ENCODE data around the gene PPP1R3F.

DNA sequence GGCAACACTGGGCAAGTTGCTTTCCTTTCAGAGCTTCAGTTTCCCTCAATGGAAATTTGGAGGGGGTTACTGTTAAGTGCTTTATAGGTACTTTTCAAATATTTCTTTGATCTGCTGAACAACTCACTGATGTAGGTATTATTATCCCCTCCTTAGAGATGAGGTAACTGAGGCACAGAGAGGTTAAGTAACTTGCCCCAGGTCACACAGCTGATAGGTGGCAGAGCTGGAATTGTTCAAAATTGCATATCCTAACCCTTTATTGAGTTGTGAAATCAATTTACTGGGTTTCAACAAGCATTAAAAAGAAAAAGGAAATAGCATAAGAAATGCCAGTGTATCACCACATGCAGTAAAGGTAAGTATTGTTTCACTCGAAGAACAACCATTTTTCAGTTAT is 6.6 kb downstream of the PPP1R3F start:
- TF ChIP-seq, protein P1, sequence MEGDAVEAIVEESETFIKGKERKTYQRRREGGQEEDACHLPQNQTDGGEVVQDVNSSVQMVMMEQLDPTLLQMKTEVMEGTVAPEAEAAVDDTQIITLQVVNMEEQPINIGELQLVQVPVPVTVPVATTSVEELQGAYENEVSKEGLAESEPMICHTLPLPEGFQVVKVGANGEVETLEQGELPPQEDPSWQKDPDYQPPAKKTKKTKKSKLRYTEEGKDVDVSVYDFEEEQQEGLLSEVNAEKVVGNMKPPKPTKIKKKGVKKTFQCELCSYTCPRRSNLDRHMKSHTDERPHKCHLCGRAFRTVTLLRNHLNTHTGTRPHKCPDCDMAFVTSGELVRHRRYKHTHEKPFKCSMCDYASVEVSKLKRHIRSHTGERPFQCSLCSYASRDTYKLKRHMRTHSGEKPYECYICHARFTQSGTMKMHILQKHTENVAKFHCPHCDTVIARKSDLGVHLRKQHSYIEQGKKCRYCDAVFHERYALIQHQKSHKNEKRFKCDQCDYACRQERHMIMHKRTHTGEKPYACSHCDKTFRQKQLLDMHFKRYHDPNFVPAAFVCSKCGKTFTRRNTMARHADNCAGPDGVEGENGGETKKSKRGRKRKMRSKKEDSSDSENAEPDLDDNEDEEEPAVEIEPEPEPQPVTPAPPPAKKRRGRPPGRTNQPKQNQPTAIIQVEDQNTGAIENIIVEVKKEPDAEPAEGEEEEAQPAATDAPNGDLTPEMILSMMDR (IDR thresholded peaks at IDR 0.05) = no peak
- no peak for TF ChIP-seq POLR2A (IDR thresholded peaks at IDR 0.05)

Data from esophagus squamous epithelium (tissue), 4 donors.